ENCODE data around the gene ECHDC3. TPM values are rescaled to one million over a fixed set of nuclear protein-coding genes. Genes with fewer than 3 reads are reported as not detected.

Gene ECHDC3
- total RNA-seq, 1 donor from 2014 or later: 2.1 TPM

DNA sequence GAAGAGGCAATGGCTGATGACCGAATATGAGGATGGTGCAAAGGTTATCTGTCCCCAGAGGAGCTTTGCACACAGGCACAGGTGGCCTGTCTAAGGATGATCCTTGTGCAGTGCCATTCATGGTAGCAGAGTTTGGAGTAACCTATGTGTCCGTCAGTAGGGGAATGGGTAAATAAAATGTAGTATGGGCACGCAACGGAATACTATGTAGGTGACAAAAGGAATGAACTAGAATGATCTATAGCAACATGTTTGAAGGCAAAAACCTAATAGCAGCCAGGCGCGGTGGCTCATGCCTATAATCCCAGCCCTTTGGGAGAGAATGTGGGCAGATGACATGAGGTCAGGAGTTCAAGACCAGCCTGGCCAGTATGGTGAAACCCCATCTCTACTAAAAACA, 41.6 kb upstream of the ECHDC3 start:
- no peak overlapping the region for H3K4me3 Mint-ChIP-seq
- H3K36me3 Mint-ChIP-seq: no peaks in the 10 kb centered on the region

DNA sequence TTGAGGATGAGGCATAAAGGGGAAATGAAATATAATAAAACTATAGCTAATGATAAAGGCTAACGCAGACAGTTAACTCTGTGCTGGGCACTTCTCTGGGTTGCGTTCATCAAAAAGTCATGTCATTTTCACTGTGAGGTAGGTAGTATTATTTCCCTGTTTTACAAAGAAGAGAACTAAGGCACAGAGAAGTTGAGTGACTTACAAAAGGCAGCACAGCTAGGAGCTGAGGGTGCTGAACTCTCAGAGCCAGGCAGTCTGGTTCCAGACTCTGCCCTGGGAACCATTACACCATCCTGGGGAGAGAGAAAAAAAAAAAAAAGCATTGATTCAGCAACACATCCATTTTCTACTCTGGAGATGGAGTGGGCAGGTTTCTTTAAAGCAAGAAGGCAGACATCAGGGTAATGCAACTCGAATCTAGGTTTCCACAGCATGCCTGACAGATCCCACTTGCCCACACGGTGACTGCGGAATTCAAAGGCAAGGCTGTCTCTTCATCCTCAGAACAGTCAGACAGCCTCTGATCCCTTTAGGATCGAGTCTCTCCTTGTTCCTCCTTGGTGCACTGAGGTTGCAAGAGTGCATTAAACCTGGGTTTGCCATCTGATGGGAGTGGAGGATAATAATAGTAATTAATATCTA, 40.6 kb upstream of the ECHDC3 start:
- H3K4me3 ChIP-seq: no peak overlapping the region
- H4K20me1 ChIP-seq (ENCODE audit: low read depth): no peaks in the 10 kb centered on the region
- H3K36me3 Mint-ChIP-seq: no peaks in the 10 kb centered on the region
- H3K27me3 ChIP-seq: no peaks in the 10 kb centered on the region
- H3K4me2 ChIP-seq: no peak overlapping the region
- H3K4me1 ChIP-seq: peaks cover 13% of the 10 kb centered on the region
- H3K79me2 ChIP-seq (ENCODE audit: low read depth): no peaks in the 10 kb centered on the region
- peaks cover 27% of the 10 kb centered on the region for H3K4me1 Mint-ChIP-seq
- no peak overlapping the region for H3K27ac Mint-ChIP-seq
- H3K27ac ChIP-seq: no peak overlapping the region
- H2AFZ ChIP-seq (replicated peaks): no peak overlapping the region
- H3K27me3 Mint-ChIP-seq (ENCODE audit: insufficient read depth, low read depth): peaks cover 12% of the 10 kb centered on the region
- H3K9me3 Mint-ChIP-seq: peaks cover 2% of the 10 kb centered on the region
- H3K9me3 ChIP-seq (ENCODE audit: low read depth): no peaks in the 10 kb centered on the region
- TF ChIP-seq EZH2 (IDR thresholded peaks at IDR 0.05): no peak
- TF ChIP-seq, protein P1, sequence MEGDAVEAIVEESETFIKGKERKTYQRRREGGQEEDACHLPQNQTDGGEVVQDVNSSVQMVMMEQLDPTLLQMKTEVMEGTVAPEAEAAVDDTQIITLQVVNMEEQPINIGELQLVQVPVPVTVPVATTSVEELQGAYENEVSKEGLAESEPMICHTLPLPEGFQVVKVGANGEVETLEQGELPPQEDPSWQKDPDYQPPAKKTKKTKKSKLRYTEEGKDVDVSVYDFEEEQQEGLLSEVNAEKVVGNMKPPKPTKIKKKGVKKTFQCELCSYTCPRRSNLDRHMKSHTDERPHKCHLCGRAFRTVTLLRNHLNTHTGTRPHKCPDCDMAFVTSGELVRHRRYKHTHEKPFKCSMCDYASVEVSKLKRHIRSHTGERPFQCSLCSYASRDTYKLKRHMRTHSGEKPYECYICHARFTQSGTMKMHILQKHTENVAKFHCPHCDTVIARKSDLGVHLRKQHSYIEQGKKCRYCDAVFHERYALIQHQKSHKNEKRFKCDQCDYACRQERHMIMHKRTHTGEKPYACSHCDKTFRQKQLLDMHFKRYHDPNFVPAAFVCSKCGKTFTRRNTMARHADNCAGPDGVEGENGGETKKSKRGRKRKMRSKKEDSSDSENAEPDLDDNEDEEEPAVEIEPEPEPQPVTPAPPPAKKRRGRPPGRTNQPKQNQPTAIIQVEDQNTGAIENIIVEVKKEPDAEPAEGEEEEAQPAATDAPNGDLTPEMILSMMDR (IDR thresholded peaks at IDR 0.05): no peak
- TF ChIP-seq EZH2phosphoT487 (IDR thresholded peaks at IDR 0.05): no peak
- H3F3A ChIP-seq (ENCODE audit: low read depth): no peaks in the 10 kb centered on the region
- H3K4me3 Mint-ChIP-seq: no peak overlapping the region
- H3K9ac ChIP-seq: no peak overlapping the region
- no peaks in the 10 kb centered on the region for H3K36me3 ChIP-seq
- DNase-seq (ENCODE audit: low spot score): no peak

More for the DNA sequence above, 41.6 kb upstream of the ECHDC3 start:
- TF ChIP-seq EZH2phosphoT487 (IDR thresholded peaks at IDR 0.05): no peak
- TF ChIP-seq EZH2 (IDR thresholded peaks at IDR 0.05): no peak
- TF ChIP-seq, protein P1 (IDR thresholded peaks at IDR 0.05): no peak
- no peaks in the 10 kb centered on the region for H3K9me3 Mint-ChIP-seq
- peaks cover 27% of the 10 kb centered on the region for H3K4me1 Mint-ChIP-seq
- Histone ChIP-seq H3K4me2 (no peak overlapping the region), H3K27ac (no peak overlapping the region), H3K4me1 (peaks cover 13% of the 10 kb centered on the region), H3K4me3 (no peak overlapping the region), H3K9ac (no peak overlapping the region), H4K20me1 (ENCODE audit: low read depth) (no peaks in the 10 kb centered on the region), H2AFZ (replicated peaks) (no peak overlapping the region), H3F3A (ENCODE audit: low read depth) (no peaks in the 10 kb centered on the region), H3K27me3 (no peaks in the 10 kb centered on the region), H3K9me3 (ENCODE audit: low read depth) (no peaks in the 10 kb centered on the region), H3K79me2 (ENCODE audit: low read depth) (no peaks in the 10 kb centered on the region), H3K36me3 (no peaks in the 10 kb centered on the region)
- H3K27me3 Mint-ChIP-seq (ENCODE audit: insufficient read depth, low read depth): peaks cover 8% of the 10 kb centered on the region
- no peak overlapping the region for H3K27ac Mint-ChIP-seq
- DNase-seq (ENCODE audit: low spot score): no peak

DNA sequence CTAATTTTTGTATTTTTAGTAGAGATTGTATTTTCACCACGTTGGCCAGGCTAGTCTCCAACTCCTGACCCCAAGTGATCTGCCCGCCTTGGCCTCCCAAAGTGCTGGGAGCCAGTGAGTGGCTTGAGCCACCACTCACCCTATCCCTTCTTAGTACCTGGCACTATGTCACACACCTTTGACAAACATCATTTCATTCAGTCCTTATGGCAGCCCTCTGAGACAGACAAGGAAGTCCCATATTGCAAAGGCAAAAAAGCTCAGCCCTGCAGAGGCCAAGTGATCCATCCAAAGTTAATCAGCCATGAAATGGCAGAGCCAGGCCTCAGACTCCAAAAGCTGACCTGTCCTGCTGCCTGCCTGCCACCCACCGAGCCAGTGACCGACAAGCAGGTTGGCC, 39.9 kb upstream of the ECHDC3 start:
- H3K4me3 Mint-ChIP-seq: no peak overlapping the region
- peaks cover 27% of the 10 kb centered on the region for H3K4me1 Mint-ChIP-seq
- Histone ChIP-seq H3K27me3 (no peaks in the 10 kb centered on the region), H3K9ac (no peak overlapping the region), H3K9me3 (ENCODE audit: low read depth) (no peaks in the 10 kb centered on the region), H3K4me1 (peaks cover 13% of the 10 kb centered on the region), H3K79me2 (ENCODE audit: low read depth) (no peaks in the 10 kb centered on the region), H4K20me1 (ENCODE audit: low read depth) (no peaks in the 10 kb centered on the region), H3K36me3 (no peaks in the 10 kb centered on the region), H3K4me3 (no peak overlapping the region), H2AFZ (replicated peaks) (no peak overlapping the region), H3K27ac (no peak overlapping the region), H3K4me2 (no peak overlapping the region), H3F3A (ENCODE audit: low read depth) (no peaks in the 10 kb centered on the region)
- peaks cover 5% of the 10 kb centered on the region for H3K9me3 Mint-ChIP-seq
- peaks cover 14% of the 10 kb centered on the region for H3K27me3 Mint-ChIP-seq (ENCODE audit: insufficient read depth, low read depth)
- H3K36me3 Mint-ChIP-seq: no peaks in the 10 kb centered on the region
- peak overlapping the region; percentile 76 for H3K27ac Mint-ChIP-seq
- peak; percentile 30 for DNase-seq (ENCODE audit: low spot score)
- TF ChIP-seq, protein P1 (IDR thresholded peaks at IDR 0.05): no peak
- TF ChIP-seq EZH2phosphoT487 (IDR thresholded peaks at IDR 0.05) (no peak), EZH2 (IDR thresholded peaks at IDR 0.05) (no peak)

Measured in neural progenitor cell (in vitro differentiated cells).